Activated CD4-positive, alpha-beta T cell treated with anti-CD3 and anti-CD28 coated beads, Interleukin-2, amount 50 U/mL, for 24 hours (primary cell): ENCODE results near the gene RGS3.
A peak's percentile ranks its signal among the peaks of the same experiment; 100 is the strongest.

ENCODE experiments used
- DNase-seq, 2 donors: peaks; one replicate each; pipeline ENCODE4 v3.0.0-alpha.2; 2020; ENCODE audit warnings: low read depth in 1 of 2, low spot score in 1 of 2

Gene RGS3

GRCh38 chr9:113598451-113598850, 134.9 kb downstream of the RGS3 start:
- no peak for DNase-seq

- no peak for DNase-seq
These were observed 135.4 kb downstream of the RGS3 start for GRCh38 chr9:113598883-113599282.

GRCh38 chr9:113599646-113600022, 136.1 kb downstream of the RGS3 start:
- DNase-seq: no peak

- DNase-seq: no peak
These were observed 136.7 kb downstream of the RGS3 start for GRCh38 chr9:113600023-113600823.

- DNase-seq: no peak
These were observed 137.5 kb downstream of the RGS3 start for GRCh38 chr9:113600871-113601614.

GRCh38 chr9:113601656-113602055, 138.1 kb downstream of the RGS3 start:
- DNase-seq: no peak

GRCh38 chr9:113602126-113603047, 138.9 kb downstream of the RGS3 start:
- DNase-seq: peak in 1 of 2 donors; percentile 41

- DNase-seq: no peak
These were observed 139.5 kb downstream of the RGS3 start for GRCh38 chr9:113603048-113603375.

- no peak for DNase-seq
These were observed 140.2 kb downstream of the RGS3 start for GRCh38 chr9:113603773-113604172.

- no peak for DNase-seq
These were observed 140.9 kb downstream of the RGS3 start for GRCh38 chr9:113604393-113604792.

- no peak for DNase-seq
These were observed 143.0 kb downstream of the RGS3 start for GRCh38 chr9:113606510-113606909.

GRCh38 chr9:113608082-113608685, 144.7 kb downstream of the RGS3 start:
- DNase-seq: no peak

- no peak for DNase-seq
These were observed 146.2 kb downstream of the RGS3 start for GRCh38 chr9:113609562-113610318.

- no peak for DNase-seq
These were observed 148.1 kb downstream of the RGS3 start for GRCh38 chr9:113611461-113612215.

GRCh38 chr9:113612216-113612747, 148.8 kb downstream of the RGS3 start:
- no peak for DNase-seq

- DNase-seq: no peak
These were observed 149.3 kb downstream of the RGS3 start for GRCh38 chr9:113612828-113613227.

GRCh38 chr9:113613815-113614413, 150.4 kb downstream of the RGS3 start:
- DNase-seq: no peak

- no peak for DNase-seq
These were observed 151.5 kb downstream of the RGS3 start for GRCh38 chr9:113614843-113615648.
